OCI-LY1 (cell line): Measurements from ENCODE around the gene VAMP4.
A peak's percentile ranks its signal among the peaks of the same experiment; 100 is the strongest.

Source experiments
- H2AFZ ChIP-seq: fragments of 200-600 bp; sonication (generic), shearing (Covaris generic); 2 replicates; pipeline ENCODE4 v1.6.0; 2014; ENCODE audit warnings: antibody characterized with exemption, mild to moderate bottlenecking, low read length
- H3F3A ChIP-seq: fragments of 200-600 bp; sonication (generic), shearing (Covaris generic); 2 replicates; pipeline ENCODE4 v1.6.0; 2014; ENCODE audit warnings: mild to moderate bottlenecking, antibody characterized with exemption, low read length, moderate library complexity; ENCODE audit not compliant: insufficient read depth
- H3K27ac ChIP-seq: fragments of 200-600 bp; sonication (generic); 2 replicates; pipeline ENCODE4 v1.5.1; 2014; ENCODE audit warnings: low read length, mixed run types, mild to moderate bottlenecking, low read depth; ENCODE audit not compliant: poor library complexity, severe bottlenecking
- H3K27me3 ChIP-seq: fragments of 200-600 bp; sonication (generic); 2 replicates; pipeline ENCODE4 v1.6.0; 2014; ENCODE audit warnings: antibody characterized with exemption, mild to moderate bottlenecking, low read length, moderate library complexity; ENCODE audit not compliant: insufficient read depth
- H3K36me3 ChIP-seq: fragments of 200-600 bp; sonication (generic); 2 replicates; pipeline ENCODE4 v1.6.1; 2014; ENCODE audit warnings: mild to moderate bottlenecking, antibody characterized with exemption, low read length, moderate library complexity, mixed read lengths; ENCODE audit not compliant: insufficient read depth
- H3K4me1 ChIP-seq: fragments of 200-600 bp; sonication (generic); 2 replicates; pipeline ENCODE4 v1.5.1; 2014; ENCODE audit warnings: mild to moderate bottlenecking, low read length, moderate library complexity; ENCODE audit not compliant: insufficient read depth, severe bottlenecking
- H3K4me2 ChIP-seq: fragments of 200-600 bp; sonication (generic), shearing (Covaris generic); 2 replicates; pipeline ENCODE4 v1.6.1; 2014; ENCODE audit warnings: low read length
- H3K4me3 ChIP-seq: fragments of 200-600 bp; sonication (generic); 2 replicates; pipeline ENCODE4 v1.5.1; 2014; ENCODE audit warnings: low read length, low read depth, mild to moderate bottlenecking, mixed read lengths; ENCODE audit not compliant: poor library complexity, severe bottlenecking
- H3K79me2 ChIP-seq: fragments of 200-600 bp; shearing (Covaris generic); 2 replicates; pipeline ENCODE4 v1.6.1; 2016; ENCODE audit warnings: mixed run types, low read length, mixed read lengths; ENCODE audit not compliant: insufficient read depth
- H3K9ac ChIP-seq: fragments of 200-600 bp; sonication (generic), shearing (Covaris generic); 2 replicates; pipeline ENCODE4 v1.6.1; 2014; ENCODE audit warnings: mild to moderate bottlenecking, low read length, mixed read lengths
- H3K9me2 ChIP-seq: fragments of 200-600 bp; sonication (generic), shearing (Covaris generic); 2 replicates; pipeline ENCODE4 v1.6.1; 2014; ENCODE audit warnings: low read depth, mild to moderate bottlenecking, low read length, mixed read lengths
- H3K9me3 ChIP-seq: fragments of 200-600 bp; shearing (Covaris generic); 2 replicates; pipeline ENCODE4 v1.6.1; 2014; ENCODE audit warnings: low read length, mixed read lengths
- H4K20me1 ChIP-seq: fragments of 200-600 bp; sonication (generic), shearing (Covaris generic); 2 replicates; pipeline ENCODE4 v1.6.0; 2016; ENCODE audit warnings: mild to moderate bottlenecking, low read length; ENCODE audit not compliant: insufficient read depth
- CTCF ChIP-seq: fragments of 200-600 bp; sonication (generic), shearing (Covaris generic); IDR thresholded peaks from 2 replicates; pipeline ENCODE4 v1.5.1; 2017; ENCODE audit warnings: mild to moderate bottlenecking, antibody characterized with exemption, low read length, moderate library complexity, mixed read lengths
- EZH2 ChIP-seq: fragments of 200-600 bp; sonication (generic), shearing (Covaris generic); IDR thresholded peaks from 2 replicates; pipeline ENCODE4 v1.8.0; 2017; ENCODE audit warnings: borderline replicate concordance, mixed run types, mild to moderate bottlenecking, antibody characterized with exemption, low read length, moderate library complexity, mixed read lengths

VAMP4 gene

GRCh38 chr1:171743081-171743870 is 1.4 kb upstream of the VAMP4 start:
- Histone ChIP-seq H3K36me3 (peaks cover 5% of the 10 kb centered on the region; the same call in 1 of the 2 replicates), H3K9ac (peak overlapping the region; percentile 81), H3K4me1 (peaks cover 36% of the 10 kb centered on the region), H3K79me2 (peaks cover 9% of the 10 kb centered on the region), H3K27ac (peak overlapping the region; percentile 82), H2AFZ (no peak overlapping the region), H3K4me2 (peak overlapping the region; percentile 87), H4K20me1 (no peaks in the 10 kb centered on the region), H3K4me3 (peak overlapping the region; percentile 90), H3K9me3 (no peaks in the 10 kb centered on the region), H3F3A (no peaks in the 10 kb centered on the region), H3K9me2 (no peaks in the 10 kb centered on the region), H3K27me3 (no peaks in the 10 kb centered on the region)
- TF ChIP-seq EZH2 (no peak), CTCF (no peak)

GRCh38 chr1:171742577-171742922 is 685 bp upstream of the VAMP4 start:
- peak overlapping the region; percentile 81 for H3K9ac ChIP-seq
- H2AFZ ChIP-seq, result peak overlapping the region; percentile 22; the same call in 1 of the 2 replicates
- no peaks in the 10 kb centered on the region for H3K9me2 ChIP-seq
- no peaks in the 10 kb centered on the region for H3K9me3 ChIP-seq
- no peak for TF ChIP-seq EZH2
- no peaks in the 10 kb centered on the region for H3K27me3 ChIP-seq
- H3K36me3 ChIP-seq, result peaks cover 12% of the 10 kb centered on the region; the same call in 1 of the 2 replicates
- peak overlapping the region; percentile 87 for H3K4me2 ChIP-seq
- no peaks in the 10 kb centered on the region for H3F3A ChIP-seq
- H3K27ac ChIP-seq, result peak overlapping the region; percentile 82
- H4K20me1 ChIP-seq, result no peaks in the 10 kb centered on the region
- H3K4me3 ChIP-seq, result peak overlapping the region; percentile 90
- peaks cover 36% of the 10 kb centered on the region for H3K4me1 ChIP-seq
- peaks cover 9% of the 10 kb centered on the region for H3K79me2 ChIP-seq

- H3K9ac ChIP-seq, result peak overlapping the region; percentile 81
- H3K27ac ChIP-seq, result peak overlapping the region; percentile 82
- peaks cover 25% of the 10 kb centered on the region for H3K36me3 ChIP-seq
- peak overlapping the region; percentile 87 for H3K4me2 ChIP-seq
- H3K27me3 ChIP-seq, result no peaks in the 10 kb centered on the region
- TF ChIP-seq CTCF (no peak), EZH2 (no peak)
- peaks cover 9% of the 10 kb centered on the region for H3K79me2 ChIP-seq
- H3K4me3 ChIP-seq, result peak overlapping the region; percentile 90
- no peaks in the 10 kb centered on the region for H3K9me3 ChIP-seq
- H3F3A ChIP-seq, result no peaks in the 10 kb centered on the region
- H2AFZ ChIP-seq, result peak overlapping the region; percentile 57; the same call in 1 of the 2 replicates
- peaks cover 36% of the 10 kb centered on the region for H3K4me1 ChIP-seq
- H3K9me2 ChIP-seq, result no peaks in the 10 kb centered on the region
- H4K20me1 ChIP-seq, result no peaks in the 10 kb centered on the region
These were observed 636 bp downstream of the VAMP4 start for GRCh38 chr1:171740987-171741871.
